RWPE2 (cell line): ENCODE results near the gene SCNN1B.

Experiments
- ATAC-seq: fragments of 200-7000 bp; cut with Tn5 transposase; 3 replicates; pipeline ENCODE4 v1.9.1; 2021; ENCODE audit warnings: low read depth
- DNase-seq: peaks from one replicate; pipeline ENCODE4 v3.0.0-alpha.2; 2020; ENCODE audit warnings: low spot score
- H3K27ac ChIP-seq: fragments of 450-650 bp; 2 replicates; pipeline ENCODE4 v1.5.1; 2017; ENCODE audit warnings: mild to moderate bottlenecking; ENCODE audit not compliant: poor library complexity, severe bottlenecking
- H3K27me3 ChIP-seq: fragments of 250-450 bp; sonication (Bioruptor Pico); 2 replicates; pipeline ENCODE4 v1.5.1; 2021; ENCODE audit warnings: mild to moderate bottlenecking, moderate library complexity; ENCODE audit not compliant: insufficient read depth, poor library complexity, severe bottlenecking
- H3K36me3 ChIP-seq: fragments of 250-450 bp; sonication (Bioruptor Pico); 2 replicates; pipeline ENCODE4 v1.5.1; 2020; ENCODE audit warnings: low read depth, mild to moderate bottlenecking, moderate library complexity
- H3K4me1 ChIP-seq: fragments of 250-450 bp; sonication (Bioruptor Pico); 2 replicates; pipeline ENCODE4 v1.5.1; 2021; ENCODE audit warnings: mild to moderate bottlenecking, moderate library complexity; ENCODE audit not compliant: insufficient read depth, poor library complexity, severe bottlenecking
- H3K4me3 ChIP-seq: fragments of 250-450 bp; sonication (Bioruptor Pico); 2 replicates; pipeline ENCODE4 v1.5.1; 2021; ENCODE audit warnings: mild to moderate bottlenecking, moderate library complexity; ENCODE audit not compliant: severe bottlenecking
- H3K9me3 ChIP-seq: fragments of 250-450 bp; sonication (Bioruptor Pico); 2 replicates; pipeline ENCODE4 v1.5.1; 2021; ENCODE audit warnings: mild to moderate bottlenecking, moderate library complexity; ENCODE audit not compliant: severe bottlenecking
- TF ChIP-seq, protein P1 (sequence below): fragments of 450-650 bp; IDR thresholded peaks from one replicate; pipeline ENCODE4 v1.5.1; 2017; ENCODE audit warnings: mild to moderate bottlenecking, moderate library complexity; ENCODE audit not compliant: poor library complexity, severe bottlenecking

SCNN1B gene

DNA sequence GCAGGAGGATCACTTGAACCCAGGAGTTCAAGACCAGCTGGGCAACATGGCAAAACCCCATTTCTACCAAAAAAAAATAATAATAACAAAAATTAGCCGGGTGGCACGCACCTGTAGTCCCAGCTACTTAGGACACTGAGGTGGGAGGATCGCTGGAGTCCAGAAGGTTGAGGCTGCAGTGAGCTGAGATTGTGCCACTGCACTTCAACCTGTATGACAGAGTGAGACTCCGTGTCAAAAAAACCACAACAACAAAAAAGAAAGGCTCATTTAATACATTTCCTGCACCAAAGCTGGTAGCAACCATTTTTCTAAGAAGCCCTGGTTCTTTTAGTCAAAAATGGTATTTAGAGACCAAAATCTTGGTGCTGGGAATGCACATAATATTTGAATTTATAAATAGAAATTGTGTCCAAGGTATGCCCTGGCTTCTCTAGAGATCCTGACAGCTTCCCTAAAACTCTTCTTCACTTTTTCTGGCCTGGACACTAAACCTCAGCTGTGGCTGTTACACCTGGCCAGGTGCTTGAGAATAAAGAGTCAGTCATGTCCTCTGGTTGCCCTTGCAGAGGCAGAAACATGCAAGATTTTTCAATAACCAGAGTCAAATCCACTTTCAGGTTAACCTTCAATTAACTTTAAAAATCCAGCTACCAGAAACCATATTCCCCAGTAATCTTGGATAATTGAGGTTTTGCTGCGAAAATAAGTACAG, 35.9 kb downstream of the SCNN1B start:
- DNase-seq, result no peak
- Histone ChIP-seq H3K27ac (no peak overlapping the region), H3K4me1 (no peaks in the 10 kb centered on the region), H3K9me3 (no peaks in the 10 kb centered on the region), H3K36me3 (no peaks in the 10 kb centered on the region), H3K27me3 (no peaks in the 10 kb centered on the region), H3K4me3 (no peak overlapping the region)
- TF ChIP-seq, protein P1, sequence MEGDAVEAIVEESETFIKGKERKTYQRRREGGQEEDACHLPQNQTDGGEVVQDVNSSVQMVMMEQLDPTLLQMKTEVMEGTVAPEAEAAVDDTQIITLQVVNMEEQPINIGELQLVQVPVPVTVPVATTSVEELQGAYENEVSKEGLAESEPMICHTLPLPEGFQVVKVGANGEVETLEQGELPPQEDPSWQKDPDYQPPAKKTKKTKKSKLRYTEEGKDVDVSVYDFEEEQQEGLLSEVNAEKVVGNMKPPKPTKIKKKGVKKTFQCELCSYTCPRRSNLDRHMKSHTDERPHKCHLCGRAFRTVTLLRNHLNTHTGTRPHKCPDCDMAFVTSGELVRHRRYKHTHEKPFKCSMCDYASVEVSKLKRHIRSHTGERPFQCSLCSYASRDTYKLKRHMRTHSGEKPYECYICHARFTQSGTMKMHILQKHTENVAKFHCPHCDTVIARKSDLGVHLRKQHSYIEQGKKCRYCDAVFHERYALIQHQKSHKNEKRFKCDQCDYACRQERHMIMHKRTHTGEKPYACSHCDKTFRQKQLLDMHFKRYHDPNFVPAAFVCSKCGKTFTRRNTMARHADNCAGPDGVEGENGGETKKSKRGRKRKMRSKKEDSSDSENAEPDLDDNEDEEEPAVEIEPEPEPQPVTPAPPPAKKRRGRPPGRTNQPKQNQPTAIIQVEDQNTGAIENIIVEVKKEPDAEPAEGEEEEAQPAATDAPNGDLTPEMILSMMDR, result no peak
- ATAC-seq, result no peak

DNA sequence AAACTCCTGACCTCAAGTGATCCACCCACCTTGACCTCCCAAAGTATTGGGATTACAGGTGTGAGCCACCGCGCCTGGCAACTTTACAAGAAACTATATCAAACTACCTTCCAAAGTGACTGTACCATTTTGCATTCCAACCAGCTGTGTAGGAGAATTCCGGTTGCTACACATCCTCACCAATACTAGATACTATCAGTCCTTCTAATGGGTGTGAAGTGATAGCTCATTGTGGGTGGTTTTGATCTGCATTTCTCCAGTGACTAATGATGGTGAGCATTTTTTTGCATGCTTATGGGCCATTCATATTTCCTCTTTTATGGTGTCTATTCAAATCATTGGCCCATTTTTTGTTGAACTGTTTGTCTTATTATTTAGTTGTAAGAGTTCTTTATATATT, 37.7 kb downstream of the SCNN1B start:
- Histone ChIP-seq H3K27me3 (no peaks in the 10 kb centered on the region), H3K9me3 (no peaks in the 10 kb centered on the region), H3K36me3 (no peaks in the 10 kb centered on the region), H3K4me3 (no peak overlapping the region), H3K4me1 (no peaks in the 10 kb centered on the region), H3K27ac (no peak overlapping the region)
- DNase-seq (no peak), ATAC-seq (no peak)
- TF ChIP-seq, protein P1, result no peak

DNA sequence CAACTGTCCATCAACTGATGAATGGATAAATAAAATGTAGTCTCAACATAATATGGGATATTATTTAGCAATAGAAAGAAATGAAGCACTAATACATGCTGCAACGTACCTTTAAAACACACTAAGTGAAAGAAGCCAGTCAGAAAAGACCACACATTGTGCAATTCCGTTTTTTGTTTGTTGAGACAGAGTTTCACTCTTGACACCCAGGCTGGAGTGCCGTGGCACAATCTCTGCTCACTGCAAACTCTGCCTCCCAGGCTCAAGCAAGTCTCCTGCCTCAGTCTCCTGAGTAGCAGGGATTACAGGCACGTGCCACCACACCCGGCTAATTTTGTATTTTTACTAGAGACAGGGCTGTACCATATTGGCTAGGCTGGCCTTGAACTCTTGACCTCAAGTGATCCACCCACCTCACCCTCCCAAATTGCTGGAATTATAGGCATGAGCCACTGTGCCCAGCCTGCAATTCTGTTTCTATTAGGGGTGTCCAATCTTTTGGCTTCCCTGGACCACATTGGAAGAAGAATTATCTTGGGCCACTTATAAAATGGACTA, 40.1 kb downstream of the SCNN1B start:
- Histone ChIP-seq H3K36me3 (no peaks in the 10 kb centered on the region), H3K9me3 (no peaks in the 10 kb centered on the region), H3K4me1 (no peaks in the 10 kb centered on the region), H3K4me3 (no peak overlapping the region), H3K27me3 (no peaks in the 10 kb centered on the region), H3K27ac (no peak overlapping the region)
- DNase-seq, result no peak
- TF ChIP-seq, protein P1, result no peak
- no peak for ATAC-seq

DNA sequence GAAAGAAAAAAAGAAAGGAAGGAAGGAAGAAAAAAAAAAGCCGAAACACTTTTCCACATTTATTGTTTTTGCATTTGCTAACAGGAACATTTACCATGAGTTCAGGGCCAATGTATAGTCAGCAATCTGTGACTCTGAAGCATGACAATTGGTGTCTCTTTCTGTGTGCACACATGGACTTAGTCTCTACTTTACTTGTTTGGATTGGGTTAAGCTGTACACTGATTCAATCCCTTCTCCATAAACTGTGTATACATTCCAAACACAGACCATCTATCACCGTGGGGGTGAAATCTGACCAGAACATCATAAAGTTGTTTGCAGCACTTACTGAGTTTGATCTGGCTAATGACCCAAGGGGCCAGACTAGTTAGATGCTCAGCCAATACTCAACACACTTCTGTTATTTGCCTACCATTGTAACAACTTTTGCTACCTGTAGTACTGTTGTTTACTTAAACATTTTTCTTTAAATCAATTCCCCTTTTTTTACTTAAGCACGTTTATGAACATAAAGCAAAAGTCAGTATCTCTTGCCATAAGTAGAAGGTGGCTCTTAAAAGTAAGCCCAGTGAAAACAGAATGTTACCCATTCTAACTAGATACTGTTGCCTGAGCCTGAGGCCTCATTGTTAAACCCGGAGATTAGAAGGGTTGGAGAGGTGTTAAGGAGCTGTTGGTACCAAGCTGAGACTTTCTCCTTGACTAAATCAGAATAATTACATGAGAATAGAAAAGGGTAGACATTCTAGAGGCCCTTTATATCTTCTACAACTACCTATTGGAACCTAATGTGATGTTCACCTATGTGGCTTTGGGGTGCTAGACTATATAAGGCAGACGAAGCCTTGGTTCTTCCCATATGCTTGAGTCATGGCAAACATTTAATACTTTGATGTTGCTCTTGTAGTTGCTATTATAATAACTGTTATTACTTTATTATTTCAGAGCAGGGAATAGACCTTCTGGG, 41.8 kb downstream of the SCNN1B start:
- no peak for DNase-seq
- Histone ChIP-seq H3K9me3 (no peaks in the 10 kb centered on the region), H3K4me1 (no peaks in the 10 kb centered on the region), H3K36me3 (no peaks in the 10 kb centered on the region), H3K27ac (no peak overlapping the region), H3K4me3 (no peak overlapping the region), H3K27me3 (no peaks in the 10 kb centered on the region)
- ATAC-seq, result no peak
- TF ChIP-seq, protein P1, result no peak
